ENCODE results near the gene HLCS.

The HLCS gene

GRCh38 chr21:36733857-36734256 is 232.6 kb downstream of the HLCS start:
- H3K36me3 Mint-ChIP-seq (ENCODE audit: low read depth): no peaks in the 10 kb centered on the region
- no peaks in the 10 kb centered on the region for H3K9me3 Mint-ChIP-seq
- no peak overlapping the region for H3K27ac Mint-ChIP-seq
- no peaks in the 10 kb centered on the region for H3K4me1 Mint-ChIP-seq (ENCODE audit: low read depth)
- H3K4me3 Mint-ChIP-seq: no peak overlapping the region
- H3K27me3 Mint-ChIP-seq: peaks cover 4% of the 10 kb centered on the region

- Mint-ChIP-seq H3K27ac (no peak overlapping the region), H3K4me3 (no peak overlapping the region), H3K9me3 (no peaks in the 10 kb centered on the region), H3K36me3 (ENCODE audit: low read depth) (no peaks in the 10 kb centered on the region), H3K4me1 (ENCODE audit: low read depth) (no peaks in the 10 kb centered on the region), H3K27me3 (peaks cover 4% of the 10 kb centered on the region)
Observed at GRCh38 chr21:36732761-36733160, 233.7 kb downstream of the HLCS start.

GRCh38 chr21:36732217-36732616 is 234.3 kb downstream of the HLCS start:
- H3K4me3 Mint-ChIP-seq: no peak overlapping the region
- no peaks in the 10 kb centered on the region for H3K36me3 Mint-ChIP-seq (ENCODE audit: low read depth)
- no peaks in the 10 kb centered on the region for H3K4me1 Mint-ChIP-seq (ENCODE audit: low read depth)
- H3K27ac Mint-ChIP-seq: no peak overlapping the region
- no peaks in the 10 kb centered on the region for H3K9me3 Mint-ChIP-seq
- H3K27me3 Mint-ChIP-seq: peaks cover 4% of the 10 kb centered on the region

DNA sequence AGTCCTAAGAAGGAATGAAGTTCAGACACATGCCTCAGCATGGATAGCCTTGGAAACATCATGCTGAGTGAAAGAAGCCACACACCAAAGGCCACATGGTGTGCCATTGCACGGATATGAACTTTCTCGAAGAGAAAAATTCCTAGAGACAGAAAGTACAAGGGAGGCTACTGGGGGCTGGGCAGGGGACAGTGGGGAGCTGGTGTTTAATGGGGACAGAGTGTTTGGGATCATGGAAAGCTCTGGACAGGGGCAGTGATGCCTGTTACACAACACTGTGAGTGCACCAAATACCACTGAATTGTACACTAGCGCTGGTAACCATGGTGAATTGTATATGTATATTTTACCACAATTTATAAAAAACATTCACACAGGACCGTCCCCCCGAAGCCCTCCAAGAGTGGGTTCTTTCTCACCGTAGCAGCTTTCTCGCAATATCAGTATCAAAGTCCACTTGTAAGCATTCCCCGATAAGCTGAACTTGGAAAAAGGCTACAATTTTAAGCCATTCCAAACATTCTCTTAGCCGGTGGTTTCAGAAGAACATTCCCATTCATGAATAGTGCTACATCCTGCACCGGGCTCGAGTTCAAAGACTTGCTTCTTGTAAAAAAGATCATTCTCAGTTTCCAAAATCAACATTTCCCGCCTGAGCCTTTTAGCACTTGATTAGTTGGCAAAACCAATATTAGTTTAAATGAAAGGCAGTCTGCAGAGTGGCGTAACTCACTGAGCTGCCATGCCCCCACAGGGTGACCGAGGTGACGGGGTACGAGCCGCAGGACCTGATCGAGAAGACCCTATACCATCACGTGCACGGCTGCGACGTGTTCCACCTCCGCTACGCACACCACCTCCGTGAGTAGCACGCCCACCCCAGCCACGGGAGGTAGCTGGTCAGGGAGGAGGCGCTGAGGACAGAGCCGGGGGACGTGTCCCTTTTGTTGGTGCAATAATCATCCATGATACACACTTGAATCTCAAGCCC is 235.9 kb downstream of the HLCS start:
- no peaks in the 10 kb centered on the region for H3K4me1 Mint-ChIP-seq (ENCODE audit: low read depth)
- no peaks in the 10 kb centered on the region for H3K36me3 Mint-ChIP-seq (ENCODE audit: low read depth)
- no peak overlapping the region for H3K4me3 Mint-ChIP-seq
- no peaks in the 10 kb centered on the region for H3K27me3 Mint-ChIP-seq
- no peaks in the 10 kb centered on the region for H3K9me3 Mint-ChIP-seq
- H3K27ac Mint-ChIP-seq: no peak overlapping the region

DNA sequence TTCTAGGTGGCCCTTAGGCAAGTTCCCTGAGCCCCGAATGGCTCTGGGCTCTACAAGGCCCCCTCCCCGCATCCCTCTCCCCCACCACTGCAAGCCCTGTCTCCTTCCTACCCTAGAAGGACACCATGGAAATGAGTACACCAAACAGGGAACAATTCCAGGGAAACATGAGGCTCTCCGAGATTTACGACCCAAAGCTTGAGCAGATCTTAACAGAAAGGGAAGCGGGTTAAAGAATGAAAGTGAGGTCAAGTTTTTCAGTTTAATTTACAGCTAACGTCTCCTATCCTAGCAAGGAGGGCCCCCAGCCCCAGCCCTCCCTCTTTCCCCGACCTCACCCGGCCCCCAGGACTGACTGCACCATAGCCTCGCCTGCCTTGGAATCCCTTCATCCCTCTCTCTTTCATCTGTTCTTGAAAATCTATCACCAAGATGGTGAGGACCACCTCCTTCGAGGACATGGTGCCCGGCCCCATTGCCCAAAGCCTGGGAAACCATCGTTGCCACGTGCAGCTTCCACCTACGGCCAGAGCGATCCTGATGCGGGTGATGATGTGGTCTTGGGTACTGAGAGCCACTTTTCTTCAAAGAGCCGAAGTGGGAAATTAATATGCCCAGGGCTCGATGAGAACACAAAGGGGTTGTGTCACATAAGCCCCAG is 237.0 kb downstream of the HLCS start:
- Mint-ChIP-seq H3K4me3 (no peak overlapping the region), H3K36me3 (ENCODE audit: low read depth) (no peaks in the 10 kb centered on the region), H3K27me3 (no peaks in the 10 kb centered on the region), H3K27ac (no peak overlapping the region), H3K9me3 (no peaks in the 10 kb centered on the region), H3K4me1 (ENCODE audit: low read depth) (no peaks in the 10 kb centered on the region)

DNA sequence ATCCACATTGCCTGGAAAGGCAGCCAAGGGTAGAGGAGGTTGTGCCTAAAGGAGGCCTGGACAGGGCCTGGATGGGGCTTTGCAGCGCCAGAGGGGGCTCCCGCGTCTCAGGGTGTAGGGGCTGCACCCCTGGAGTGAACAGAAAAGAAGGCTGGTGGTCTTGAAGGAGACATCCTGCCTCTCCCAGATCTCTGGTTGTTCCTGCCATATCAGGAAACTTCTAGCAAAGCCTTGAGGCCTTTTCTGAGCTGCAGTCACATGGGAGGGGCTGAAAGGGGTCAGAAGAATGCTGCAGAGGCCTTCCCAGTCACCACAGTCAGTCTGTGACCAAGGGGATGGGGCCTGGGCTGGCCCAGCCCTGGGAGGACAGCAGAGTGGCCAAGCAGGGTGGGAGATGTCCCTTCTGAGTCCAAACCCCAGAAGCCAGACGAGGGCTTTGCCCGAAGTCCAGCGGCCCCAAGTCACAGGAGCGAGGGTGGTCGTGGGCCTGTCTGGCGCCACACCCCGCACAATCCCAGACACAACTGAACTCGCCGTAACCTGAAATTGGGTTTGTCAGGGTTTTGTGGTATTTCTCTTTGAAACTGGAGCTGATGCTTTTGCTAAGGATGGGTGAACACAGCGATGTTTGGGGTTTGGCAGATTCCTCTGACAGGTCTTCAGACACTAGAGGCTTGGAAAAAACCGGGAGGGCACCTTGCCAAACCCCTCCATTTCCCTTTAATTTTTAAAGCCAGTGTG is 237.9 kb downstream of the HLCS start:
- H3K4me1 Mint-ChIP-seq (ENCODE audit: low read depth): no peaks in the 10 kb centered on the region

DNA sequence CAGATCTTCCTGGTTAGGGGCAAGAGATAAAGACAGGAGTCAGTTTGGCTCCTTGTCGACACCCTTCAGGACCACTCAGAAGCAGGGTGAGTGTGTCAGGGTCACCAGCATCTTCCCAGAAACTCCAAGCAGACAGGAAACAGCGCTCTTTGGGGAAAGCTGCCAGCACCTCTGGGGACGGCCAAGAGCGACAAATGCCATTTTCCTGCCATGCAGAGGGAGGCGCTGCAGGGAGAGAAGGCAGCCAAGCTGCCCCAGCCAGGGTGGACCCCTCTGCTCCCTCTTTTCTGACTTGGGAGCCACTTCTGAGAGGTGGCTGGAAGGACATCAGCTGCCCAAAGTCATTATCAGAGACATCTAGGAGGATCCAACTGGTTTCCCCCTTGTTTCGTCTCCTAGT is 238.6 kb downstream of the HLCS start:
- H3K27me3 Mint-ChIP-seq: no peaks in the 10 kb centered on the region
- no peaks in the 10 kb centered on the region for H3K4me1 Mint-ChIP-seq (ENCODE audit: low read depth)
- H3K4me3 Mint-ChIP-seq: no peak overlapping the region
- H3K27ac Mint-ChIP-seq: no peak overlapping the region
- no peaks in the 10 kb centered on the region for H3K36me3 Mint-ChIP-seq (ENCODE audit: low read depth)
- H3K9me3 Mint-ChIP-seq: no peaks in the 10 kb centered on the region

More for the DNA sequence above, 237.9 kb downstream of the HLCS start:
- Mint-ChIP-seq H3K27me3 (no peaks in the 10 kb centered on the region), H3K4me3 (no peak overlapping the region), H3K9me3 (no peaks in the 10 kb centered on the region), H3K27ac (no peak overlapping the region), H3K36me3 (ENCODE audit: low read depth) (no peaks in the 10 kb centered on the region)

GRCh38 chr21:36725793-36726386 is 240.6 kb downstream of the HLCS start:
- Mint-ChIP-seq H3K9me3 (no peaks in the 10 kb centered on the region), H3K4me3 (no peak overlapping the region), H3K27me3 (peaks cover 7% of the 10 kb centered on the region), H3K4me1 (ENCODE audit: low read depth) (no peaks in the 10 kb centered on the region), H3K36me3 (ENCODE audit: low read depth) (no peaks in the 10 kb centered on the region), H3K27ac (no peak overlapping the region)

GRCh38 chr21:36724660-36725059 is 241.8 kb downstream of the HLCS start:
- Mint-ChIP-seq H3K36me3 (ENCODE audit: low read depth) (no peaks in the 10 kb centered on the region), H3K27ac (no peak overlapping the region), H3K27me3 (peaks cover 11% of the 10 kb centered on the region), H3K9me3 (no peaks in the 10 kb centered on the region), H3K4me1 (ENCODE audit: low read depth) (no peaks in the 10 kb centered on the region), H3K4me3 (no peak overlapping the region)

DNA sequence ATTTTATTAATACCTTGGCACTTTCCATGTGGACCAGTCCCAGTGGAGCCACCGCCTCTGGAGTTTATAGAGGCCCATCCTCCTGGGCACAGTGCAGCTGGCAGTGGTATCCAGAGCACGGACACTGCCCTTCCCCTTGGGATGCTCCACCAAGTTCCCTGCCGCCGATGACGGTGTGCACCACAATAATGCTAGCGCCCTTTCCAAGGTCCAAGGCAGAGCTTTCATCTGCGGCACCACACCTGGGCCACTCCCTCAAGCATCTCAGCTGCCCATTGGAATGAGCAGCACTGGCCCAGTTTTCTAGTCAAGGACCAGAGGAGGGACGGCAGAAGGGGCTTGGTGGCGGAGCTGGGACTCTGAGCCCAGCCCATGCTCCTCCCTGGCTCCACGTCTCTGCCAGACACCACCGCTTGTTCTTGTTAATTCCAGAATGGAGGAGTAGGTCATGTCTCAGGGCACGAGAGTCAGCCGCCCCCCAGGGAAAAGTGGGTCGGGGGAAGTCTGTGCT is 243.0 kb downstream of the HLCS start:
- H3K9me3 Mint-ChIP-seq: no peaks in the 10 kb centered on the region
- H3K4me3 Mint-ChIP-seq: no peak overlapping the region
- H3K4me1 Mint-ChIP-seq (ENCODE audit: low read depth): no peaks in the 10 kb centered on the region
- H3K36me3 Mint-ChIP-seq (ENCODE audit: low read depth): no peaks in the 10 kb centered on the region
- no peak overlapping the region for H3K27ac Mint-ChIP-seq
- H3K27me3 Mint-ChIP-seq: peaks cover 15% of the 10 kb centered on the region

DNA sequence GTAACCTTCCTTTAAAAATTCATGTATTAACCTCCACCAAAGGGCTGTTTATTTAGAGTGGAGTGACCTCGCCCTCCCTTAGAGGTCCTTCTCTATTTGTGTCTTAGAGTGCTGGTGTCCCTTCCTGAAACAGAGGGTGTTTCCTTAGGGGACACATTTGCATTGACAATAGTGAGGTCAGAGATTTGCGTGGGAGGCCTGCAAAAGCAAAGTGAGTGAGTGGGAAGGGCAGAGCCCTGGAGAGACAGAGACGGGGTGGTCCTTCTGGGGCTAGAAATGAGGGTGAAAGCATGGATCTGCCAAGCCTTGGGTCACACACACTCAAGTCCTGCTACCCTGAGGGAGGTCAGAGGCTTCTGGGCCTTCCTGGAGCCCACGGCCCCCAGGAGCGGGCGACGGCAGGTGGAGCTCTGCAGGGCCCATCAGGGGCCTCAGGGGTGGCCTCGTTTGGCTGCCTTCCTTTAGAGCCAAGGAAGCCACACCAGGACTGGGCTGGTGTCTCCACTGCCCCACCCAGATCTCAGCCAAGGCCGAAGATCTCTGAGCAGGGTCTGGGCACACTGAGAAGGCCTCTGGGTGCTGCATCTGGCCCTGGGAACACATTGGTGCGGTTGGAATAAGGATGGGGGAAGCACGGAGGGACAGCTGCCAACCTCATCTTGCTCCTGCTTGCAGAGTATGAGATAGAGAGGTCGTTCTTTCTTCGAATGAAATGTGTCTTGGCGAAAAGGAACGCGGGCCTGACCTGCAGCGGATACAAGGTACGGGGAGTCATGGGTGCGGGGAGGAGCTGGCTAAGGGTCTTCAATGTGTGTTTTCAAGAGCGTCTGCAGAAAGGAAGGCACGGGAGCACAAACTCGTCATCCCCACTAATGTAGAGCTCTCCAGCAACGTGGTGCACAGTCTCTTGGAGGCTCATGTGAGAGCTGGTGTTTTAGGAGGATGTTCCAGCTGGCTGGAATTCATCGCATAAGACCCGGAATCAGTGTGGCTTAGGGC is 243.8 kb downstream of the HLCS start:
- H3K27me3 Mint-ChIP-seq: peaks cover 20% of the 10 kb centered on the region
- no peaks in the 10 kb centered on the region for H3K36me3 Mint-ChIP-seq (ENCODE audit: low read depth)
- H3K27ac Mint-ChIP-seq: no peak overlapping the region
- no peaks in the 10 kb centered on the region for H3K4me1 Mint-ChIP-seq (ENCODE audit: low read depth)
- H3K4me3 Mint-ChIP-seq: no peak overlapping the region
- no peaks in the 10 kb centered on the region for H3K9me3 Mint-ChIP-seq

DNA sequence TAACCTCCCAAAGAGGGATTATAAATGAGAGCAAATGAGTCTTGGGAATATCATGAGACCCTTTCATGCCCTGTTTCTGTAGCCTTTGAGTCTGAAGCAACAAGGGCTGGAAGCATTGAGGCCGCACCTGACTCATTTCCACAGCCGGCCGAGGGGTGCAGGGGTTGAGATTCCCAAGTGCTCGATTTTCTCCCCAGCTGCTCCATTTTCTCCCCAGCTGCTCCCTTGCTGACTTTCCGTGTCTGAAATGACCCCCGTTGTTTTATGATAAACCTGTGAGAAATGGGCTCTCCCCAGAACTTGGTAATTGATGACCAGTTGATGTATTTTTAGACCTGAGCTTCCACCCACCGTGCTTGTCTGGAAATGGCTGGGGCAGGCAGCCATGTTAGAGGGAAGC is 244.7 kb downstream of the HLCS start:
- Mint-ChIP-seq H3K4me3 (no peak overlapping the region), H3K36me3 (ENCODE audit: low read depth) (no peaks in the 10 kb centered on the region), H3K27me3 (peaks cover 26% of the 10 kb centered on the region), H3K4me1 (ENCODE audit: low read depth) (no peaks in the 10 kb centered on the region), H3K27ac (no peak overlapping the region), H3K9me3 (no peaks in the 10 kb centered on the region)

DNA sequence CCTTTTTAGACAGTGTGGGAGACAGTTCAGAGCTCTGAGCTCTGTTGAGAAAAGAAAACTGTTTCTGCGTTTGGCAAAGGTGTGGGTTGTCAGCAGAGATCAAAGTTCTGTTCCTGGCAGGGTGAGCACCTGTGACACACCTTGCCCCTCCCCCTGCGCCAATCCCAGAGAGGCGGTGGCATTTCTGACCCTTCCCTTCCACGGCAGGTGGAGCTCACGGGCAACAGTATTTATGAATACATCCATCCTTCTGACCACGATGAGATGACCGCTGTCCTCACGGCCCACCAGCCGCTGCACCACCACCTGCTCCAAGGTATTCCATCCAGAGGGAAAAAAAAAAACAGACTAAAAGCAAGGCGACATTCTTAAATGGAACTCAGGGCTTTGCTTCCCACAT is 246.9 kb downstream of the HLCS start:
- Mint-ChIP-seq H3K9me3 (no peaks in the 10 kb centered on the region), H3K4me1 (ENCODE audit: low read depth) (no peaks in the 10 kb centered on the region), H3K36me3 (ENCODE audit: low read depth) (no peaks in the 10 kb centered on the region), H3K27ac (no peak overlapping the region), H3K4me3 (no peak overlapping the region), H3K27me3 (peaks cover 47% of the 10 kb centered on the region)

Data from stimulated activated naive CD8-positive, alpha-beta T cell treated with anti-CD3 and anti-CD28 coated beads, Interleukin-15, Interleukin-2, amounts not matched to agents 100 ng/mL and 50 ng/mL, for 24 hours (primary cell).